ENCODE measurements around the gene MEI1.

The MEI1 gene

DNA sequence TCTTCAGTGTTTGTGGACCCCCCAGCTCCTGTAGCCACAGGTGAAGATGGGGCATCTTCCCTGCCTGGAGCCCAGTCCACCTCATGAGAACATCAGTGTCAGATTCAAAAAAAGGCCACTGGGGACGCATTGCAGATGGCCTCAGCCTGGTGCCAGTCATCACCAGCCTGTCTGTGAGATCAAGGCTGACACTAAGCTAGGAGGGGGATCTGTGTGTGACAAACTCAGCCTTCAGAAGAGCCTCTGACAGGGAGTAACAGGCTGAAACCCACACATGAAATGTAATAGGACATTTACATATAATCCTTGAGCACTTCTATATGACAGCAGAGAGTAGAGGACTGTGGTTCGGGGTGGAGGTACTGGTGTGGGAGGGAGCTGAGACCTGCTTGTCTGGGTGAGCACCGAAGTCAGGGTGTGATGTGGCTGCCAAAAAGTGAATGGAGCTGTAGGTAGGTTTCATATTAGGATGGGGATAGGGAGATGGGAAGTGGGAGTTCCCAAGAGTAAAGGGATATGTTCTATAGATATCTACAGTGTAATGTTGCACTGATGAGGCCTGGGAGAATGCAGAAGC, 80.7 kb downstream of the MEI1 start:
- Mint-ChIP-seq H3K4me1 (peaks cover 49% of the 10 kb centered on the region), H3K36me3 (peaks cover 22% of the 10 kb centered on the region), H3K9me3 (no peaks in the 10 kb centered on the region), H3K4me3 (peak overlapping the region; percentile 92), H3K27ac (peak overlapping the region; percentile 91)
- DNase-seq (ENCODE audit: low spot score in 2 of 2) (no peak), ATAC-seq (peak; percentile 8)

DNA sequence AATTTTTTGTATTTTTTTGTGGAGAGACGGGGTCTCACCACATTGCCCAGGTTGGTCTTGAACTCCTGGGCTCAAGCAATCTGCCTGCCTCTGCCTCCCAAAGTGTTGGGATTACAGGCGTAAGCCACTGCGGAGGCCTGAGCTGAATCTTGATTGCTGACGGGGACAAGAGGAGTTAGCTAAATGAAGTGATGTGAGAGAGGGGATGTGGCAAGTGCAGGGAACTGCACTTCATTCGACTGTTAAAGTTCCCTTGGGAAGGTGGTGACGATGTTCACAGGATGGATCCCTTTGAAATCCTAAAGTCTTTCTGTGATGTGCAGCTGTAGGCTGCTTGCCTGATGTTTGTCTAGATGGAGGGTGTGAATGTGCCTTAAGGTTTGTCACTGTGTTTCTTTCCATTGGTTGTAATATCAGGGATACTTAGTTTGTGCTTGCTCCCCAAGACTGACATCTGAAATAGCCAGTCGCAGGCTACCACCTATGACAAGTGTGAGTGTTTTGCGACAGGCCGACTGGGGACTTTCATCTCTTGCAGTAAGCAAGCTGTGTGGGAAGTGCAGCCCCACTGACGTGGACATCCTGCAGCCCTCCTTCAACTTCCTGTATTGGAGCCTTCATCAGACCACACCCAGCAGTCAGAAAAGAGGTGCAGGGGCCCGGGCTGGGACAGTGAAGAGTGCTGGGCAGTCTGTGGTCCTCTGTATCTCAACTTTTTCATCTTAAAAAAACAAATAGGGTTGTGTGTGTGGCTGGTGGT, 81.6 kb downstream of the MEI1 start:
- Mint-ChIP-seq H3K27ac (peak overlapping the region; percentile 91), H3K36me3 (peaks cover 31% of the 10 kb centered on the region), H3K4me1 (peaks cover 49% of the 10 kb centered on the region), H3K9me3 (no peaks in the 10 kb centered on the region), H3K4me3 (peak overlapping the region; percentile 92)
- peak; percentile 98 for ATAC-seq
- DNase-seq (ENCODE audit: low spot score in 2 of 2) = peak; percentile 58 to 89

DNA sequence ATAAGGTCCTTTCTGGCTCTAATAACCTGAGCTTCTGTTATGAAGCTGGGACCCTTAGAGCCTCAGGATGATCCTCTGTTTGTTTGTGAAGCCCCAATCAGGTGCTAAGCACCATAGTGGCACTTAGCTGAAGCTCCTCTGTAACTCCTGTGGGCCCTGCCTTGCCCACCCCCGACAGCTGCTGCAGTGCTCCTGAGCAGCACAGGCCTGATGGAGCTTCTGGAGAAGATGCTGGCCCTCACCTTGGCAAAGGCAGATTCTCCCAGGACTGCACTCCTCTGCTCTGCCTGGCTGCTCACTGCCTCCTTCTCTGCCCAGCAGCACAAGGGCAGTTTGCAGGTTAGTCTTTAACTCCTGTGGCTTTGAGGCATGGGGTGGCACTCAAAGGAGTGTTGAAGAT, 82.2 kb downstream of the MEI1 start:
- ATAC-seq (peak; percentile 6), DNase-seq (ENCODE audit: low spot score in 2 of 2) (peak in 1 of 2 donors; percentile 54)
- Mint-ChIP-seq H3K36me3 (peaks cover 37% of the 10 kb centered on the region), H3K4me1 (peaks cover 52% of the 10 kb centered on the region), H3K9me3 (no peaks in the 10 kb centered on the region), H3K27ac (peak overlapping the region; percentile 91), H3K4me3 (peak overlapping the region; percentile 92)

DNA sequence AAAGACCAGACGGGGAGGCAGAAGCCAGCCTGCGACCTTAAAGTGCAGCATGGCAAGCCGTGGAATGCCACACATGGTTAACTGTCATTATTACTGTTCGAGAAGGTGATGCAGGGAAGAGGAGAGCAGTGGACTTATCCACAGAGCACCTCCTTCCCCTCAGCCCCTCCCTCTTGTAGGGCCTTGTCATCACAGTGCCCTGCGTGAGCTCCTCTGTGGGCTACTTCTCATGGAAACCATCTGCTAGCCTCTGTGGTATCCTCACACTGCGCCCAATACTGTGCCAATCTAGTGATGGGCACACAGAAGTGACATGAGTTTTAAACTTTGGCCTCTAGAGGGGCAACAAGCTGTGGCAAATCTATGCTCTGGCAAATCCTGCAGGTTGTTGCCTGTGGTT, 83.0 kb downstream of the MEI1 start:
- peaks cover 56% of the 10 kb centered on the region for H3K4me1 Mint-ChIP-seq
- ATAC-seq (peak; percentile 74), DNase-seq (ENCODE audit: low spot score in 2 of 2) (peak in 1 of 2 donors; percentile 57)
- peak overlapping the region; percentile 91 for H3K27ac Mint-ChIP-seq
- no peaks in the 10 kb centered on the region for H3K9me3 Mint-ChIP-seq
- peak overlapping the region; percentile 92 for H3K4me3 Mint-ChIP-seq
- peaks cover 42% of the 10 kb centered on the region for H3K36me3 Mint-ChIP-seq

- peak overlapping the region; percentile 91 for H3K27ac Mint-ChIP-seq
- peaks cover 55% of the 10 kb centered on the region for H3K4me1 Mint-ChIP-seq
Observed at GRCh38 chr22:41782751-41783150, 83.4 kb downstream of the MEI1 start.

GRCh38 chr22:41787331-41787730, 88.0 kb downstream of the MEI1 start:
- Mint-ChIP-seq H3K4me3 (no peak overlapping the region), H3K27ac (peak overlapping the region; percentile 75)
- no peak for ATAC-seq

More at GRCh38 chr22:41782751-41783150, 83.4 kb downstream of the MEI1 start:
- H3K36me3 Mint-ChIP-seq = peaks cover 42% of the 10 kb centered on the region
- no peak for ATAC-seq
- H3K9me3 Mint-ChIP-seq = no peaks in the 10 kb centered on the region
- no peak for DNase-seq (ENCODE audit: low spot score in 2 of 2)
- peak overlapping the region; percentile 92 for H3K4me3 Mint-ChIP-seq

GRCh38 chr22:41793871-41794270, 94.6 kb downstream of the MEI1 start:
- Mint-ChIP-seq H3K27ac (peak overlapping the region; percentile 3), H3K9me3 (no peaks in the 10 kb centered on the region), H3K36me3 (peaks cover 72% of the 10 kb centered on the region), H3K4me1 (peaks cover 9% of the 10 kb centered on the region), H3K4me3 (no peak overlapping the region)
- ATAC-seq = no peak
- DNase-seq (ENCODE audit: low spot score in 2 of 2) = no peak

More at GRCh38 chr22:41787331-41787730, 88.0 kb downstream of the MEI1 start:
- no peak for DNase-seq (ENCODE audit: low spot score in 2 of 2)
- Mint-ChIP-seq H3K4me1 (peaks cover 31% of the 10 kb centered on the region), H3K36me3 (peaks cover 78% of the 10 kb centered on the region), H3K9me3 (no peaks in the 10 kb centered on the region)

DNA sequence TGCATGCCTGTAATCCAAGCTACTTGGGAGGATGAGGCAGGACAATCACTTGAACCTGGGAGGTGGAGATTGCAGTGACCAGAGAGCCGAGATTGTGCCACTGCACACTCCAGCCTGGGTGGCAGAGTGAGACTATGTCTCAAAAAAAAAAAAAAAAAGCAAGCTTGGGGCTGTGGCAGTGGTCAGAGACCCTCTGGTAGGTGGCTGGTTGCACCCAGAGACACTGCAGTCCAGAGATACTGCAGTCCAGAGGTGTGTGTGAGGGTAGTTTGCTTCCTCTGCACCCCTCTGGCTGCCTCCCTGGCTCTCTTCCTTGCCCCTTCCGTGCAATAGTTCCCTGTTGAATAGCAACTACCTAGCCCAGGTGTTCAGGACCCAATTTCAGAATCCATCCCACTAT, 99.4 kb downstream of the MEI1 start:
- Mint-ChIP-seq H3K27ac (peak overlapping the region; percentile 96), H3K9me3 (no peaks in the 10 kb centered on the region), H3K4me1 (peaks cover 38% of the 10 kb centered on the region), H3K4me3 (peak overlapping the region; percentile 93), H3K36me3 (peaks cover 60% of the 10 kb centered on the region)
- no peak for DNase-seq (ENCODE audit: low spot score in 2 of 2)
- ATAC-seq = no peak

GRCh38 chr22:41799486-41800347, 100.4 kb downstream of the MEI1 start:
- H3K4me3 Mint-ChIP-seq = peak overlapping the region; percentile 93
- DNase-seq (ENCODE audit: low spot score in 2 of 2) (peak in 1 of 2 donors; percentile 28), ATAC-seq (peak; percentile 65)
- H3K36me3 Mint-ChIP-seq = peaks cover 55% of the 10 kb centered on the region
- no peaks in the 10 kb centered on the region for H3K9me3 Mint-ChIP-seq
- peak overlapping the region; percentile 96 for H3K27ac Mint-ChIP-seq
- peaks cover 47% of the 10 kb centered on the region for H3K4me1 Mint-ChIP-seq

- H3K27ac Mint-ChIP-seq = peak within 1 kb of the TSS; percentile 96
- H3K36me3 Mint-ChIP-seq = peaks cover 49% of the 10 kb centered on the region
- DNase-seq (ENCODE audit: low spot score in 2 of 2) (peak; percentile 83 to 95), ATAC-seq (peak; percentile 97)
- peak within 1 kb of the TSS; percentile 93 for H3K4me3 Mint-ChIP-seq
- peaks cover 51% of the 10 kb centered on the region for H3K4me1 Mint-ChIP-seq
- no peaks in the 10 kb centered on the region for H3K9me3 Mint-ChIP-seq
Observed at GRCh38 chr22:41800348-41801146, 101.2 kb downstream of the MEI1 start, which contains the start of gene CCDC134. Gene CCDC134 (plus strand): TSS chr22:41800679. CDS start chr22:41808891, 8,212 bp downstream.

DNA sequence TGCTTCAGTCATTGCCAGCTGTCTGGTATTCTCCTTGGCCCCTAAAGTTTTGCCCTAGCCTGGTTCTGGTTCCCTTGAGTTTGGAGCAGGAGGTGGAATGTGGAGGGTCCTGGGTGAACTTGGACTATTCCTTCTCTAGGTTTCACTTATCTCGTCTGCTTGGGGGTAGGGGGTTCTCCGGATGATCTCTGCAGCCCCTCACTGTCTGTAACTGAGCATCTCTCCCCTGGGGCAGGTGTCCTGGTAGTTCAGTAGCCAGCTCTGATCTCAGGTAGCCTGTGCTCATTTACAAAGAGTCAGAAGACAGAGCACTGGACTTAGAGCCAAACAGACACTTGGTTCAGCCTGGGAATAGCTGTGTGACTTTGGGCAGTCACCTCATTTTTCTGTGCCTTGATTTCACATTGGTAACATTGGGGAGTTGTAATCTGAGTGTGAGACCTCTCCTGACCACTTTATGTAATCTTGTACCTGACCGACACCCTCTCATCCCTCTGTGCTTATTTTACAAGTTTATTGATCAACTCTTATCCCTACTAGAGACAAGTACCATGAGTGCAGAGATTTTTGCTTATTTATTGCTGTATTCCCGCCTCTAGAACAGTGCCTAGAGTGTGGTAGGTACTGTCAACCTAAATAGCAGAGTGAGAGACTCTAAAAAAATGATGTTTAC, 102.0 kb downstream of the MEI1 start:
- Mint-ChIP-seq H3K36me3 (peaks cover 42% of the 10 kb centered on the region), H3K9me3 (no peaks in the 10 kb centered on the region), H3K4me1 (peaks cover 51% of the 10 kb centered on the region), H3K4me3 (peak overlapping the region; percentile 93), H3K27ac (peak overlapping the region; percentile 96)
- DNase-seq (ENCODE audit: low spot score in 2 of 2) = no peak
- no peak for ATAC-seq

DNA sequence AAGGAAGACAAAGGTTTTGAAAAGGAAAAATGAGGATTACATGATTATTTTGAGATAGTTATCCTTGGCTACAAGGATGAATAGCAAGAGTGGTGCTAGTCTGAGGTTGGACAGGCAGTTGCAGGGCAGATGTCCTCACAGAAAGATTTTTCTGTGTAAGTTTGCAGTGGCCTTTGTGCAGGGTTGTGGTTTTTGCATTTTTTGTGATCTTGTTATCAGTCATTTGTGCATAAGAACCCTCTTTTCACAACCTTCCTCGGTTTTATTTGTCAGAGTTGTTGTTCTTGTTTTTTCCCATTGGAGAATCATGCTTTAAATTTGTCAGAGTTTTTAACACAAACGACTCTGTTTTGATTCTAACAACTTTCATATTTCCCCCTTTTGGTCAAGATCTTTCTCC, 102.6 kb downstream of the MEI1 start:
- no peak for ATAC-seq
- Mint-ChIP-seq H3K36me3 (peaks cover 38% of the 10 kb centered on the region), H3K9me3 (no peaks in the 10 kb centered on the region), H3K4me3 (peak overlapping the region; percentile 93), H3K27ac (peak overlapping the region; percentile 96), H3K4me1 (peaks cover 51% of the 10 kb centered on the region)
- no peak for DNase-seq (ENCODE audit: low spot score in 2 of 2)

GRCh38 chr22:41805639-41806038, 106.3 kb downstream of the MEI1 start:
- peaks cover 36% of the 10 kb centered on the region for H3K4me1 Mint-ChIP-seq
- no peak overlapping the region for H3K4me3 Mint-ChIP-seq
- no peak overlapping the region for H3K27ac Mint-ChIP-seq
- ATAC-seq = no peak
- H3K36me3 Mint-ChIP-seq = peaks cover 50% of the 10 kb centered on the region
- no peak for DNase-seq (ENCODE audit: low spot score in 2 of 2)
- no peaks in the 10 kb centered on the region for H3K9me3 Mint-ChIP-seq

DNA sequence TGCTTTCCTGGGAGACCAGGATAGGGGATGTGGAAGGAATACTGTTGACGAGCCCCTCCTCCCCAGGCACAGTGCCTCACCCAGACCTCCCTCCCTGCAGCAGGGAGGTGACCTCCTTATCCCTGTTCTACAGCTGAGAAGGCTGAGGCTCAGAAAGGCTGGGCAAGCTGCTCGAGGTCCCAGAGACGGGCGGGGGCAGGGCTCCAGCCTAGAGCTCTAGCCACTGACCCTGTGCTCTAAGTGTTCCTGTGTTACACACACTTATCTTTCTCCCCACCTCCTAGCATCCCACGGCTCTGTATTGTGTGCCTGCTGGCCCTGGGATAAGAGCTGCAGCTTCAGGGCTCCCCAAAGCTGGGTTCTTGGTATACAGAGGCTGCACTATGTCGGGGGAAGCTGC, 109.1 kb downstream of the MEI1 start:
- no peak for ATAC-seq
- H3K9me3 Mint-ChIP-seq = no peaks in the 10 kb centered on the region
- peaks cover 15% of the 10 kb centered on the region for H3K4me1 Mint-ChIP-seq

More for the DNA sequence above, 109.1 kb downstream of the MEI1 start:
- no peak for DNase-seq (ENCODE audit: low spot score in 2 of 2)
- H3K4me3 Mint-ChIP-seq = no peak overlapping the region
- no peak overlapping the region for H3K27ac Mint-ChIP-seq
- H3K36me3 Mint-ChIP-seq = peaks cover 34% of the 10 kb centered on the region

Measured in stimulated activated effector memory CD8-positive, alpha-beta T cell treated with anti-CD3 and anti-CD28 coated beads, Interleukin-12 subunit alpha, Interleukin-12 subunit beta, amount 100 ng/mL, for 72 hours (primary cell).